GM21390 (cell line): ENCODE data around the gene C13orf42.
"Not testable (repeated sequence)": the region's sequence is repeated elsewhere in the genome, so short reads cannot be mapped to it uniquely, and the experiment has no call there.

Source experiments
- ATAC-seq: cut with Tn5 transposase; IDR thresholded peaks from one replicate; pipeline ENCODE4 v1.9.1; 2021; ENCODE audit not compliant: unreplicated experiment

The C13orf42 gene

DNA sequence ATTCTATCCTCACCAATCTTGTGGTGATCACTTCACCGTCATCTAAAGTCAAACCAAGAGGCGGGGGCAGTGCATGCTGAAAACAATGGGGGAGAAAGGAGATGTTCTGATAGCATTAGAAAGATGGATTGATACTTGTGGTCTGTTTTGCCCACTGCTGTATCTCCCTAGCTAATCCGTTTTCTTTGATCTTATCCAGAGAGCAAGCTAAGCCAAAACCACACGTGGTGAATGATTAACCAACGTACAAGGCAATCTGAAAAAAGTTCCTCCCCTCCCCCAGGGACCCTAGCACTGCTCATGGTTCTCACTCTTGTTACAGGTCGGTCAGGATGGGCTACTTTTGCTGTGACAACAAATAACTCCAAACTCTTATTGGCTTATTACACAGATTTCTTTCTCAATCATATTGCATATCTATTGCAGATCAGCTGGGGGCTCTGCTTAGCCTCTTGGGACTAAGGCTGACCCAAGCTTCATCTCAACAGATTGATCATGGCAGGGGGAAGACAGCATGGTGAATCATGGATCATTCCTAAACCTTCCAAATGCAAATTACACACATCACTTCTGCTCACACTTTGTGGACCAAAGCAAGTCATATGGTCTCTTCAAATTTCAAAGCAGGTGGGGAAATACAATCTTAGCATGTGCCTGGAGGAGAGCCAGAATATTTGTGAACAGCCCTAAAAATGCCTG is 11.9 kb upstream of the C13orf42 start:
- no peak for ATAC-seq

- not testable (repeated sequence) for ATAC-seq
These were observed 9.8 kb upstream of the C13orf42 start for GRCh38 chr13:51120873-51121272.

DNA sequence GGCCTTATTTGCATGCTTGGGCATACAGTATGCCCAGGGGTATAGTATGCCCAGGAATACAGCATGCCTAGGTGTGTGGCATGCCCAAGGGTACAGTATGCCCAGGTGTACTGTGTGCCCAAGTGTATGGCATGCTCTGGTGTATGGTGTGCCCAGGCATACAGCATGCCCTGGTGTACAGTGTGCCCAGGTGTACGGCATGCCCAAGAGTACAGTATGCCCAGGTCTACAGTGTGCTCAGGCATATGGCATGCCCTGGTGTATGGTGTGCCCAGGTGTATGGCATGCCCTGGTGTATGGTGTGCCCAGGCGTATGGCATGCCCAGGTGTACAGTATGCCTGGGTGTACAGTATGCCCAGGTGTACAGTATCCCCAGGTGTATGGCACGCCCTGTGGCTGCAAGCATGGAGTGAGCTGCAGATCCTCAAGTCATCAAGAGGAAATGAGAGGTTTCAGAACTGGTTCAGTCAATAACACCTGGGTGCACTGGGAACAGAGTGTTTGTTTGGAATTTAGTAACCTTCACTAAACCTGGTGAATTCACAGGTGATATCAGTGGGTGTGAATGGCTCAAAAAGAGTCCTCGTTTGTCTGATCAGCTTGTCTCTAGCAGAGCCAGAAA is 7.8 kb upstream of the C13orf42 start:
- no peak for ATAC-seq

DNA sequence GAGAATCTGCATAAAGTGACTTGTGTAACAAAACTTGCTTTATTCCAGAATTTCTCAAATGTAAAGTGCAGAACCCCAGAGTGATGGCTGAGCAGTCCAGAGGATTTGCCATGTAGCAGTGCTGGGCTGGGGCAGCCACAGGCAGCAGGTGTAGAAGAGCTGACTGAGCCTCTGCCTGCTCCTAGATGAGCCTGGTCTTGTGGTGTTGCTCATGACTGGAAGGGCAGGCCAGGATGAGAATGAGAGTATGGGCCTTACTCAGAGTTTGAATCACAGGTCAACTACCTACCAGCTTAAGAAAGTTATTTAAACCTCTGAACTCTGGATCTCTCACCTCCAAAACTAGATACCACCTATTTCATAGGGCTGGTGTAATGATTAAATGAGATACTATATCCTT is 2.9 kb upstream of the C13orf42 start:
- no peak for ATAC-seq

DNA sequence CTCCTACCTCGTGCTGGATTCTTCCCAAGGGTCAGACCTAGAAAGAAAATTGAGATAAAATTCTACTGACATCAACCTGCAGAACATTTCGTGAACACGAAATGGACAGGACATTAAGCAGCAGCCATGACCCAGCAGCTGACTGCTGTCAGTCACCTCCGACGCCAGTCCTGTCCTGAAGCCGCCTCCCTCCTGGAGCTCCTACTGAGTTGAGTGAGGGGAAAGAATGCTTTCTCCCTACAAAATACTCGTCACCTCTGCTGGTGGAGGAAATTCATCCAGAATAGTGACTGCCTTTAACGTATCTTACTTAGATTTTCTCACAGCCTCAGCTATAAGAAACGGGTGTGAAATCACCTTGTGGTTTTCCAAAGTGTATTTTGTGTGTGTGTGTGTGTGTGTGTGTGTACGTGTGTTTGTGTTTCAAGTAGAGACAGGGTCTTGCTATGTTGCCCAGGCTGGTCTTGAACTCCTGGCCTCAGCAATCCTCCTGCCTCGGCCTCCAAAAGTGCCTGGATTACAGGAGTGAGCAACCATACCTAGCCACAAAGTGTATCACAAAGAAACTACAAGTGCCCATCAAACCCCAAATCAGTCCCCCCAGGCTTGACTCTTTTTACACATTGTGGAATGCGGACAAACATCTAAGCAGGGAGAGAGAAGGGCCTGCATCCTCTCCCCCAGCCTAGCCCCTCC is 2.3 kb upstream of the C13orf42 start:
- no peak for ATAC-seq

- no peak for ATAC-seq
These were observed 1.7 kb upstream of the C13orf42 start for GRCh38 chr13:51112771-51113170.

DNA sequence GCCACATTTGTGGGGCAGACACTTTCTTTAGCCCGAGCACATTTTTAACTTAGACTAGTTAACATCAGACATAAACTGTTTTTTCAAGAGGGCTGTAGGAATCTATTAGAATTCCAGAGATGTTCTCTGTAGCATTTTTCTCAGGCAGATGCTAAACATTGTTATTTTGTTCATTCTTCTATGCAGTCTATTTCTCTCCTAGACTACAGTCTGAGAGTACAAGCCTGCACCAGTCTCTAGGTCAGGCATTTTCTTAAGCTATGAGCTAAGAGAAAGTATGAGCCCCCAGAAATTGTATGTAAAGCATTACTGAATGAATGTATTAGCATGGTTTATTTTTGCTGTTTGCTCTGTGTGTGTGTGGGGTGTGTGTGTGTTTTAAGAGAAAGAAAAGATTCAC is 923 bp upstream of the C13orf42 start:
- ATAC-seq, result no peak

GRCh38 chr13:51107996-51108395 is 3.1 kb downstream of the C13orf42 start:
- no peak for ATAC-seq

GRCh38 chr13:51105046-51105445 is 6.0 kb downstream of the C13orf42 start:
- ATAC-seq, result no peak

DNA sequence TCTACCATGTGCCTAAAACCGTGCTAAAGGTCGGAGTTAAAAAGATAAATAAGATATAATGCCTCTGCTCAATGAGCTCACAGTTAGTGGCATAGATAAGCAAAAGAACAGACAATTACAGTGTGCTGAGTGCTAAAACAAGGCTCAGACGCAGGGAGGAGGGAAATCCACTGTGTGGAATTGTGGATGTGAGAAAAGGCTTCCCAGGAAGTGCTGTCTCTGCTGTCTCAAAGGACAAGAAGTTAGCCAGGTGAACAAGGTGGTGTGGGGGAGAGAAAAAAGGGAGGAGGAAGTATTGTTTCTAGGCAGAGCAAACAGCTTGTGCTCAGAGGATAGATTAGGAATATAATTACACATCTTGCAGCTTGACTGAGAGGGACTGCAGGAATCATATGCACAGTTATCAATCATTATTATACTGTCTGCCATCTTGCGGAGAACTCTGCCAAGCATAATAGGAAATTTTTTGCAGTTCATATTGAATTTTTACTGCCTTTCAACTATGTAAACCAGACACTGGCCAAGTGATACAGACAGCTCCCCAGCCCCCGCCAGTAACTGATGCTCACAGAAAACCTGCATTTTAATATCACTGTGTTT is 9.3 kb downstream of the C13orf42 start:
- ATAC-seq, result no peak

- no peak for ATAC-seq
These were observed 13.6 kb downstream of the C13orf42 start for GRCh38 chr13:51097353-51098043.

GRCh38 chr13:51096131-51096530 is 14.9 kb downstream of the C13orf42 start:
- no peak for ATAC-seq

DNA sequence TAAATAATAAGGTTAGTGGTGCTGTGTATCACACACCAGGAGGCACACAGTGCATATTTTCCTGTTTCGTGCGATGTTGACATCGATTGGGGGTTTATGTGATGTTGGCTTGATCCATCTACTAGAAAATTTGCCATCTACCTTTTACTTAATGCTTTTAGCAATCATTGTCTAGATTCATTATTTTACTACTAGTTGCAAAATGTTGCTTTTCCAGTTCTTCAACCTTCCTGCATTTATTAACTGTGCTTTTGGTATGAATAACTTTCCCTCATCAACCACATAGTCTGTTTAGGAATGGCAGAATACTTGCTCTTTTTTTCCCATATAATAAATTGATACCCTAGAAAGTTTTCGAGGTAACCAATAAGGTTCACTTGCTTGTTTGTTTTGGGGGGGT is 17.5 kb downstream of the C13orf42 start:
- ATAC-seq, result no peak

GRCh38 chr13:51091839-51092238 is 19.2 kb downstream of the C13orf42 start:
- ATAC-seq, result no peak

DNA sequence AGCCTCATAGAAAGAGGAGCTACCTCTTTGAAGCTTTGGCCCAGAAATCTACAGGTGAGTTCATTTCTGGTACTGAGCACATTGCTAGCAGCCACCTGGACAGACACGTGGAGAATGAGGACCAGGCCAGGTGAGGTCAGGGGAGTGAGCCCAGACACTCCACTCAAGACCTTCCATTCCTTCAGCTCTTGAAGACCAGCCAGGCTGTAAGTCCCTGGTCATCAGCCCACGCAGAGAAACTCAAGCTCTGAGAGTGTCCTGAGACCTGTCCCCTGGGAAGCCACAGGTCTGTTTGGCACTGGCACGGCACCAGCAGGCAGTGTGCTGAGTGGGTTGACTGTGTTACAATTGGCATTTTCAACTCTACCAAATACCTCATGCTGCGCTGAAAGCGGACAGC is 27.4 kb downstream of the C13orf42 start:
- no peak for ATAC-seq

- not testable (repeated sequence) for ATAC-seq
These were observed 30.5 kb downstream of the C13orf42 start for GRCh38 chr13:51080478-51081065.

DNA sequence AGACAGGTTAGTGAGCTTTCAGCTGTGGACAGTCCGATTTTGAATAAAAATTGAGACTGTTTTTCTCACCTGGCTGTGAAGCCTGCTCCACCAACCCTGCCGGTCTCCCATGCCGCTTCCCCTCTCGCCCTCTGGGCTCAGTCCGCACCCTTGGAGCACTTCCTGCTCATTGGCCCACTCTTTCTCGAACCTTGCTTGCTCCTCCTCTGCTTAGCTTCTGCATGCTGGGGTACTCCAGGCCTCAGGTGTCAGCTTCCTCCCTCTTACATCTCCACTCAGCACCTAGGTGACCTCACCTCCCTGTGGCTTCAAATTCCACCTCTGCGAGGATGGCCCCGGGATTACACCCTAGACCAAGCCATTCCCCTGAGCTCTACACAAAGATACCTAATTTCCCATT is 39.6 kb downstream of the C13orf42 start:
- no peak for ATAC-seq

DNA sequence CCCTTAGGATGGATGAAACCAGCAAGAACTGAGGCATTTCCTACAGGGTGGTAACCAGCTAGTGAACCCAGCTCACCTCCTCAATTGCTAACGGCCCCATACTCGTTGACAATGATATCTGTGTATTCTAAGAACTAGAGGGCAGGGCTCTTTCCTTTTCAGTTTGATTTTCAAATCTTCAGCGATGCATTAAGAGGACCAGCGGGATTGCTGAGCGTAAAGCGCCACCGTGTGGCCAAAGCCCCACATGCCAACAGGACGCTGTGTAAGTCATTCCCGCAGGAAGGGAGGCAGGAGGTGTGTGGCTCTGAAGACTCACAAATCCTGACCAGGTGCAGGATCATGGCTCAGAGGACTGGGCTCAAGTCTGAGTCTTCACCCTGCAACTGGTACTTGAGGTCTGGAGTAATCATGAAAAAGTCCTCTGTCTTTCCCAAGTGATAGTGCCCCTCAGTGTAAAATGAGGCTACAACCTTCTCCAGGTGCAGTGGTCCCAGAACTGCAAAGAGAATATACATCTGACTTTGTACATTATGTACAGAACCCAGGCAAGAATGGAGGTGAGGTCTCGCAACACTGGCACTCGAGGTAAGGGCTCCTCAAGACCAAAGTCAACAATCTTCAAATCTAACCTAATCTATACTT is 40.9 kb downstream of the C13orf42 start:
- peak; percentile 85 for ATAC-seq

DNA sequence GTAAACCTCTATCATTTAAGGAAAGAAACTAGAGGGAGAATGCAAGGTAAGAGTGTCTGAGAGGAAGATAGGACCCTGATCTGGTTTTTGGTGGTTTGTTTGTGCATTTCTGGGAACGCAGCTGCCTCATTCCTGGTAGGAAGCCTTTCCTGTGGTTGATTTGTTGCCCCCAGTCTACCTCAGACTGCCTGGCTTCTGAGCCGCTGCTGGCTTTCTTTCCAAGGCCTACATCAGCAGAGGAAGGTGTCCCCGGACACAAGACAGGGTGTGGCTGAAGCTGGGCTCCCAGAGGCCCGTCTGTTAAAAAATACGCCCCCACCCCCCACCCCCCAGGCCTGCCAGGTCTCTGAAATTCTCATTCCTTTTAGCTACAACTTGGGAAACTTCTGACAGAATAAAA is 42.6 kb downstream of the C13orf42 start:
- ATAC-seq, result no peak

- ATAC-seq, result no peak
These were observed 43.4 kb downstream of the C13orf42 start for GRCh38 chr13:51067706-51068105.
